UCSD-AML1 (cell line): Measurements from ENCODE around the gene FRMD5.
"Not testable (repeated sequence)": the region's sequence is repeated elsewhere in the genome, so short reads cannot be mapped to it uniquely, and the experiment has no call there.

ENCODE experiments used
- DNase-seq: peaks from one replicate; lab custom pipeline; 2025; ENCODE audit not compliant: unreplicated experiment; lab: John Stamatoyannopoulos, UW

FRMD5 gene

DNA sequence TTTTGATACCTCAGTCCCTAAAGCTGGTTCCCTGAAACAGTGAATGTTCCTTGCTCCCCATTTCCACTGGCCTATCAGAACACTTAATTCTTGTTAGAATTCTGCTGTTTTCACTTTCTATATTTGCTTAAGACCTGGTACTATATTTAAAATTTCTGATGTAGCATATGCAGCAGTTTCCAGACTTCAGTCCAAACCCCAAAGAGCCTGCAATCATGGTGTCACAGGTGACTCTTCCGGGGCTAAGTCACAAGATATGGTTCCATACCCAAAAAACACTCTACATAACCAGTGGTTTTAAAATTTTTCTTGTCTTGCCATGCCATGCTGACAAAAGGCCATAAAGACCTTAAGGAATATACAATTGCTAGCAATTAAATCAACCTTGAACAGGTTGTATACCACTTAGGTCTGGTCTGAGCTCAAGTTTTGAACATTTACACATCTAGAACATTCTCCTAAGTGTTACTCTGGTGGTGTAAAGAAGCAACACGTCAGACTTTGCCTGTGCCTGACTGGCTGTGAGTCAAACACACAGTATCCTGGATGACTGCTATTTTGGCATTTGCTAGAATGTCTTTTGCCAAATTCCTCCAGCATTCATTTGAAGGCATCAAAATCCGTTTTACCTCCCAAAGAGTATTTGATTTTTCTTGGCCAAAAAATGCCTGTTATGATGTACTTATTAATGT is 160.0 kb downstream of the FRMD5 start:
- DNase-seq, result no peak

DNA sequence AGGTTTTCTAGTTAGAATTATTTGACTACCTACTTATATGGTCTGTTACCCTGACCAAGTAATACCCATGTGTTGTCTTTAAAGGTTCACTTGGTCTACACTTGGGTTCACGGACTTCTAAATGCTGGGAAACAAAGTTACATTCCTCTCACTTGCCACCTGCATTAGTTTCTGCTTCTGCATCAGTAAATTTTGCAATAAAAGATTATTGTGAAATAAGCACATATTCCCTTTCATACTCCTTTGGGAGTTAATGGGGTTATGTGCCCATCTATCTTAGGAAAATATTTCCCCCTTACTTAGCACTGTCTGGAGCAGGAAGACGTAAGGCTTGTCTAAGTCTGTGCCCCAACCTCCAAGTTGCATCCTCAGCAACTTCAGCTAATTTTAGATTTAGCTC is 160.7 kb downstream of the FRMD5 start:
- DNase-seq, result no peak

DNA sequence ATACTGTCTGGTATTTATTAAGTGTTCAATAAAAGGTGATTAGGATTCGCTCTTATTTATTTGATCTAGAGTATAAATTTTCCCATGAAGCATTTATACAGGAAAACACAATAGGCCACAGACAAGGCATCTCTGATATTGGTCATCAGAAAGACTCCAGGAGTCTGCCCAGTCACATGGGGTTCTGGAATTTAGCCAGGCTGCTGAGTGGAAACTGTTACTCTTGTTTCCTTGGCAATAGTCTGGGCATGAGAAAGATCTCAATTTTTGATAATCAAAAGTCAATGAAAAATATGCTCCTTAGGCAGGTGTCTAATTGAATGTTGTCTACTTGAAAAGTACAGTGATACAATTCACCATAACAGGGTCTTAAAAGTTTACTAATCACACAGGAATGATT is 161.2 kb downstream of the FRMD5 start:
- no peak for DNase-seq

DNA sequence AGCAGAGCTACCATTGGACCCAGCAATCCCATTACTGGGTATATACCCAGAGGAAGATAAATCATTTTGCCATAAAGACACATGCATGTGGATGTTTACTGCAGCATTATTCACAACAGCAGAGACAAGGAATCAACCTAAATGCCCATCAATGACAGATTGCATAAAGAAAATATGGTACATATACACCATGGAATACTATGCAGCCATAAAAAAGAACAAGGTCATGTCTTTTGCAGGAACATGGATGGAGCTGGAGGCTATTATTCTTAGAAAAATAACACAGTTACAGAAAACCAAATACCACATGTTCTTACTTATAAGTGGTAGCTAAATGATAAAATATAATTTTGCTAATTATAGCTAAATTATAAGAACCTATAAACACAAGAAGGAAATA is 162.3 kb downstream of the FRMD5 start:
- not testable (repeated sequence) for DNase-seq

DNA sequence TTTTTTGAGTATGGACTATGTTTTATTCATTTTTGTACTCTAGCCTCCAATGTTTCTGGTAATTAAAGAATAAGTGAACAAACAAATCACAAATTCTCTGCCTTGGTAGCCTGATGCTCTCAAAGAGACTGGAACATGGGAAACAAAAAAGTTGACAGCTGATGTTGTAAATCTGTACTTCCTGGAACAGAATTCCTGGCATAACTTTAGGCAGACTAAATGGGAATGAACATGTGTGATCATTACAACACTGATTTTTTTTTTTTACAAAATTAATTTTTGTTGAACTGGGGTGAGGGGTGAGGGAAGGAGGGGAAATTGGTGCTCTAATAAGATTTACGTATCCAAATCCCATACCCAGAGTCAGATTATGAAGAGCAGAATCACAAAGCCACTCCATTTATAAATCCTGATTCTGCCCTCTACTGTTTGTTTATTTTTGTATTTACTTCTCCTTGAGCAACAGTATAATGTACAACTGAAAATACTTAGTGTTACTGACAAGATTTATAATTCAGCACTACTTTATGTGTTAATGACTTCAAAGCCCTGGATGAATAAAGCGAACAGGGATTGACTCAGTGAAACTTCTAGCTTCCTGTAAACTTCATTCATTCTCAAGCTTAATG is 165.0 kb downstream of the FRMD5 start:
- no peak for DNase-seq

DNA sequence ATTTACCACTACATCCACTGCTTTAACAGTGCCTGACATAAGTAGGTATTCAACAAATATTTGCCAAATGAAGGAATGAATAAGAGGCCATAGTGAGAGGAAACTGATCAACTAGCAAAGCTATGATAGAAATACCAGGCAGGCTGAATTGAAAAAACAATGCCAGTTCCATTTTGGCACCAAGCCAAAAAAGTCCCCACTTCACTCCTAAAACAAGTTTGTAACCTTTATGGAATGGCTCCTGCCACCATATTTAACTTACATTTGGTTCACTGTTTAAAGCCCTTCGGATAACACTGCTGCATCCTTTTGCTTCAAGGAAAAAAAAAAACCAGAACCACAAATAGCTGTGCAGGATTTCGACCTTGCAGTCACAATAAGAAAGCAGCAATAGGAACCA is 166.1 kb downstream of the FRMD5 start:
- no peak for DNase-seq

DNA sequence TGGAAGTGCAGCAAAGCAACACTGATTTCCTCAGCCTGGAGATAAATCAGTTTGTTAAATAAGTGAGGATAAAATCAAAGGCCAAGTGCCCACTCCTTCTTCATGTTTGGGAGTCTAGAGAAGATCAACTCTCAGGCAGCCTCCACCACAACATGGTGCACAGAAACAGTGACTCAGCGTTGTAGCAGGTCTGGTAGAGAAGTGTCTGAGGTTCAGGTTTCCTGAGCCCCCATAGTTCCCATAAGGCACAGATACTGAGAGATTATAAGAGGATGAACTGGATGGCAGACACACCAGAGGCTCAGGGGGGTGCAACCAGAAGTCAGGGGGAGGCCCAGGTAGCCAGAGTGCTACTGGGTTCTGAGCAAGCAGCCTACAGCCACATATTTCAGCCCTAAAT is 166.7 kb downstream of the FRMD5 start:
- DNase-seq, result no peak

DNA sequence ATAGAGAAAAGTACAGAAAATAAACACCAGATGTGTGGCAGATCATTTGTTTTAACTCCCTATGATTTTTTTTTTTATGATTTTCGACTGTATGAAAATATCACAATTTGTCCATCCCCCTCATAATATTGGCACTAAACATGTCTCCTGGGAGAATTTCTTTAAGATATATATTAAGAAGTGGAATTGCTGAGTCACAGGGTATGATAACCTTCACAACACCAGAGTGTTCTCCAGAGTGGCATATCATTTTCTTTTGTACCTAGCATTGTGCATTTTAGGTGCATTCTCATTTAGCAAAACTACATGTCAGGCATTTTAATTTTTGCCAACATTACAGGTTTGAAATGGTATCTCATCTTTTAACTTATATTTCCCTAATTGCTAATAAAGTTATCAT is 170.9 kb downstream of the FRMD5 start:
- DNase-seq, result no peak

DNA sequence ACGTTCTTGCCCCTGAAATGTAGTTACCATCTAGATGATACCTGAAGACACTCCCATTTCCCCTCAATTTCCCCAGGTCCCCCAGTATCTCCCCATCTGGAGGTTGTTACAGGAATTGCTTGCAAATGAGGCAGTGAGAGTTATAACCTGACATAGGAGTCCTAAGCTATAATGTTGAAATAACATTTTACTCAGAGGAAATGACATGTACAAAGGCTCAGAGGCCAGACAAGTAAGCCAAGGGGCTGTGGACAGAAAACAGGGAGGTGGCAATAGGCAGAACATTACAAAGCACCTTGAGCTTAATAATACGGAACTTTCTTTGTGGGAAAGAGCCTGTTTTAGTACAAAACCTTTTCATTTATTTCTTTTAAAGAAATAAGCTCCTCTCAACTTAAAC is 171.9 kb downstream of the FRMD5 start:
- DNase-seq, result no peak

DNA sequence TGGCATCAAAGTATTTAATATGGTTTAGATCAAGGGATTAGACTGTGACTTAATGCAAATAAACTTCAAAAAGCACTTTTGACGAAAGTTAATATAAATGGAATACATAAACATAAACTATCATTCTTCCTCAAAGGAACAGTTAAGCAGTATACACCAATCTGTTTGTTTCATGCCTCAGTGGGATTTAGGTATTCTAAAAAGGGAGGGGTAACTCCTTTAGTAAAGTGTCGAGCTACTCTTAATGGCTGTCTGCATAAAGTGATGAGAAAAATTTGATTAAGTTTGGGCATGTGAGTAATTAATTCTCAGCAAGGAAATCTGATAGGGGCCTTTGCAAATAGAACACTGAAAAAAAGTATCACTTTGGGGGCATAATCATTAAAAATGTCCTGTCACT is 176.9 kb downstream of the FRMD5 start:
- DNase-seq, result no peak

DNA sequence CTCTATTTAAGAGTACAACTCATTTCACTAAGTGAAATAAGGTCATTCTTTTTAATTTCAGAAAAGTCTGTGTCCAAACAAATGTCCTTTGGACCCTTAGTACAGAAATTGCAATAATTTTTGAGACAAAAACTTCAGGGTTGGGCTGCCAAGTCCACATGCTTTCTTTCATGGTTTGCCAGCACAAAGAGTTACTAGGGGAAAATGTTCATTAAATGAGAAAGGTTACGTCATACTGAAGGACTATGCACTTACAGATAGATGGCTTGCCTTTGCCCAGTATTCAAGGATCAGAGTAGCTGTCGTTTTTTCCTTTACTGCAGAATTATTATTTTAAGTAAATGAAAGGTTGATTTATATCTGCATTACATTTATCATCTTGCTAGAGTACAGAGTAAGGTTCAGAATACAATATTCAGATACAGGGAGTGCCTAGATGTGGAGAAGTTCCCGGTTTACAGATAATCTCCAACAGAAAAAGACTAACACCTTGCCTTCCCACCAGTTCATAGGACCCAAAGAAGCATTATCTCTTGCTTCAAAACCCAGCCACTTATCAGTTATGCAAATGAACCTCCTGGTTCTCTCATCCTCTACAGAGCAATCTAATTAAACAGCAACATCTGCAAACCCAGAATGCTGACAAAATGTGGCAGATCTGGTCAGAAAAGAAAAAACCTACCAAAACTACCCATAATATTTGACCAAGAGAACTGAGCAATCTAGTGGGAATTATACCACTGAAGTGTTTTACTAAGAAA is 179.3 kb downstream of the FRMD5 start:
- no peak for DNase-seq

DNA sequence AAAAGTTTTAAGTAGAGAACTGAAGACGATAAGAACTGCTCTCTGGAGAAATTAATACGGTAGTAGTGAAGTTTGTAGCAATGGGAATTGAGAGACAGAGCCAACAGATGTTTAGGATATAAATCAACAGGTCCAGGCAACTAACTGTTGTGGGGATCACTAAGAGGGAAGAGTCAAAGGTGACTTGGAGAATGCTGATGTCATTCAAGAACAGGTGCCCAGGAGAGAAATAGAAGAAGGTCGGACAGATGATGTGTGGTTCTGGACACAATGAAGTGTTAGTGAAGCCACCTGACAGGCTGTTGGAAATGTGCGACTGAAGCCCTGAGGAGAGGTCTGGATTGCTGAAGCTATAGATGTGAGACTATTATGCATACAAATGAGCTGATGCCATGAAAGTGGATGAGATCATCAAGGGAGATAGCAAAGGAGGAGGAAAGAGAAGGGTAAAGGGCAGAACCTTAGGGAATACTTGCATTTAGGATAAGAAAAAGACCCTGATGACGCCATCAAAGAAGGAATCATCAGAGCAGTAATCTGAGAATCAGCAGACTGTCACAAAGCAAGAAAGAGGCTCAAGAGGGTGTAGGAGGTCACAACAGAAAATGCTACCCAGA is 183.7 kb downstream of the FRMD5 start:
- no peak for DNase-seq

DNA sequence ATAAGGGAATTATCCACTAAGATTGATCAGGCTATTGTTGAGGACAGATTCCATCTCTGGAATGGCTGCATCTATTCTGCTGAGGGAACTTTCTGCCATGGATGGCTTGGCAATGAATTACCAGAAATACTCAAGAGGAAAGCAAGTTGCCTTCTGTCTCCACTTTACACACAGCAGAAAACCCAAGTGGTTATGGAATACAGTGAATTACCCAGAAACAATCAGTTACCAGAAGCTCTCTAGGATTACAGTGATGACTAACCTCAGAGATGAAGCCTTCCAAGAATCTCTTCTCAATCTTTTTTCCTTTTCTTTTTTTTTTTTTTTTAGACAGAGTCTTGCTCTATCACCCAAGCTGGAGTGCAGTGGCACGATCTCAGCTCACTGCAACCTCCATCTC is 185.0 kb downstream of the FRMD5 start:
- DNase-seq, result no peak

DNA sequence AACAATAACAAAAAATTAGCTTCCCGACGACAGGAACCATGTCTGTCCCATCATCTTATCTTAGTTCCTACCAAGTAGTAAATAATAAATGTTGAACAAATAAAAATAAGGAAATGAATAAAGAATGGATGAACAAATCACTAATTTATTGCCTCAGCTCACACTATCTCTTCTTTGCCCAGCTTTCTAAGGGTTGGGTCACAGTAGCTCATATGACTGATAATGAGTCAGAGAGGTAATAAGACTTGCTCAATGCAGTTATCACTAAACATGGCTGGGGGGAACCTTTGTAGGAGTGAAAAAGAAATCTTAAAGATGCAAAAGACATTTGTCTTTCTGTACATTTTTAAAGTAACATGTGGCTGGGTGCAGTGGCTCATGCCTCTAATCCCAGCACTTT is 186.0 kb downstream of the FRMD5 start:
- DNase-seq, result no peak

DNA sequence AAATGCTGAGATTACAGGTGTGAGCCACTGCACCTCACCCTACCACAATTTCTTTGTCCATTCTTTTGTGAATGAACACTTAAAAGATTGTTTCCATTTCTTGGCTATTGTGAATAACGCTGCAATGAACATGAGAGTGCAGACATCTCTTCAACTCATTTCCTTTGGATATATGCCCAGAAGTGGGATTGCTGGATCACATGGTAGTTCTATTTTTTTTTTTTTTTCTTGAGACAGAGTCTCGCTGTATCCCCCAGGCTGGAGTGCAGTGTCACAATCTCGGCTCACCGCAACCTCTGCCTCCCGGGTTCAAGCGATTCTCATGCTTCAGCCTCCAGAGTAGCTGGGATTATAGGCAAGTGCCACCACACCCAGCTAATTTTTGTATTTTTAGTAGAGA is 194.8 kb downstream of the FRMD5 start:
- not testable (repeated sequence) for DNase-seq

DNA sequence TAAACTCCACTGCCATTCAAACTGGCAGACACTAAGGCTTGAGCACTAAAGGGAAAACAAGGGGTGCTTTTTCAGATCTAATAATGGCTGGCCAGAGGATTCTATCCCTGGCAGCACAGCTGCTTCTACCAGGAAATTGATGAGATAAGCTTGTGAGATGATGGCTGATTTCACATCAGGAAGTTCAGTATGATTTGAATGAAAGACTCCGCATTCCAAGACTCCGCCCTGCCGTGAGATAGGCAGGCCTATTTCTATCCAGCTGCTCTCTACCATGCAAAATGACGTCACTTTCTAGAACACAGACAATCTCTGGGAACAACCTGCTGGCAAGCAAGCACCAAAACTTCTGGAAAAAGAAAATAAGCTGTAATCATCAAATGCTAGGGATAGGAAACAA is 196.5 kb downstream of the FRMD5 start:
- no peak for DNase-seq

DNA sequence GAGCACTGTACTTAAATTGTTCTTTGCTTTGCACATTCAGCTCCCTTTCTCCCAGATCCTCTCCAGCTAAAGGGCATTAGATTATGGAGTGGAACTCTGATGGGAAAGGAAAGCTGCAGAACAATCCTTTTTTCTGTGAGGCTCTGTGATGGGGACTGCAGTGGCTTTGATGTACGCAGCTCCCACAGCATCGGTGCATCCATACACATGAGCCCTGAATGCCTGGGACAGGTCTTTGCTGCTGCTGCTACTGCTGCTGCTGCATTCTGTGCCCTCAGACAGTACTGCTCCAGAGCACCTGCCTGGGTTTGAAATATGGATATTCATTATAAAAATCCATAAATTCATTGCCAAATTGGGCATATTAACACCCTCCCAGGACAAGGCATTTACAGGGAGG is 203.9 kb downstream of the FRMD5 start:
- no peak for DNase-seq

DNA sequence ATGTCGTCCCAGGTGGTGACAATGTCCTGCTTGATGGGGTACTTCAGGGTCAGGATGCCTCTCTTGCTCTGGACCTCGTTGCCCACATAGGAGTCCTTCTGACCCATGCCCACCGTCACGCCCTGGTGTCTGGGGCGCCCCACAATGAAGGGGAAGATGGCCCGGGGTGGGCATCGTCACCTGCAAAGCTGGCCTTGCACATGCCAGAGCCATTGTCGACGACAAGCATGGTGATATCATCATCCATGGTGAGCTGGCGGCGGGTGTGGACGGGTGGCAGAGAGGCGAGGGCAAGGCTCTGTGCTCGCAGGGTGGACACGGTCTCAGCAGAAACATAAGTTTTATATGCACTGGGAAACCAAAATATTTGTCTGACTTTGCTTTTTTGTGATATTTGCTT is 205.1 kb downstream of the FRMD5 start:
- DNase-seq, result no peak

DNA sequence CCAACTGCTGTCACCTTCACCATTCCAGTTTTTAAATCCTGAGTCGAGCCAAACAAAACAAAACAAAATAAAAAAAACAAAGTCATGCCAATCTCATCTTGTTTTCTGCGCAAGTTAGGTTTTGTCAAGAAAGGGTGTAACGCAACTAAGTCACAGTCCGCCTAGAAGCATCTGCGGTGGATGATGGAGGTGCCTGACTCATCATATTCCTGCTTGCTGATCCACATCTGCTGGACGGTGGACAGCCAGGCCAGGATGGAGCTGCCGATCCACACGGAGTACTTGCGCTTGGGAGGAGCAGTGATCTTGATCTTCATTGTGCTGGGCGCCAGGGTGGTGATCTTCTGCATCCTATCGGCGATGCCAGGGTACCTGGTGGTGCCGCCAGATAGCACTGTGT is 206.2 kb downstream of the FRMD5 start:
- DNase-seq, result no peak

DNA sequence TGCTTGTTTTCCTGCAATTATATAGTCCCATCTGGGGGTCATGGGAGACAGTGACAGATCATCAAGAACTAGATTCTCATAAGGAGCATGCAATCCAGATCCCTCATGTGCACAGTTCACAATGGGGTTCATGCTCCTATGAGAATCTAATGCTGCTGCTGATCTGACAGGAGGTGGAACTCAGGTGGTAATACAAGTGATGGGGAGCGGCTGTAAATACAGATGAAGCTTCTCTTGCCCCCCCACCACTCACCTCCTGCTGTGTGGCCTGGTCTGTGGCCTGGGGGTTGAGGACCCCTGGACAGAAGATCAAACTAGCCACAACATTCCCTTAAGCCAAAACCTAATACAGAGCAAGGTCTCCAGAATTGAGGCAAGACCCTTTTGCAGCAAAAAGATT is 207.1 kb downstream of the FRMD5 start:
- DNase-seq, result no peak

DNA sequence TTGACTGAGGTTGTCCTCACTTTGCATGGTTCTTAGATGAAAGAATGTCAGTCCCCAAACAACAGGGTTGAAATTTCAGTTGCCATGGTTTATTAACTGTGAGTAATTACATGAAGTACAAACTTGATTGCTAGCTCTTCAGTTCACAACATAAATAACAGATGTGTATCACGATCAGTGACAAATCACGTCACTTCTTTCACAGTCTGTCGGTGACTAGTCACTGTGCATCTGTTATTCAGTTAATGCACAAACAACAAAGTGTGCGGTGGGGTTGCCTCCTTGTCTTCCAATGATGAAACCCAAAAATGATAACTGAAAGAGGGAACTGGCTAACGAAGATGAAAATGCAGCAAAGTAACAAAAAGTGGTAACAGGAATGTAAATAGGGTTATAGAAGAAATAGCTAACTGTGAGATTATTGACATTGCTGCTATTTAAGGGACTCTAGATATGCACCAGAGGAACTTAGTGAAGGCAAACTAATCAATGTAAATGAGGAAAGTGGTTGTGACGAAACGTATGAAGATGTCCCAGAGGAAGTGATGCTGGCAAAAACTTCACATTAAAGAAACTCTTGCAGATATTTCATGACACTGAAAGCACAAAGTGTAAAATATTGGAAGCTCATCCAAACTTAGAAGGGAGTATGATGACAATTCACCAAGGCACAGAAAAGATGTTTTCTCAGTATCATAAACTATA is 208.9 kb downstream of the FRMD5 start:
- no peak for DNase-seq
